ENCODE measurements around the gene GSS.

- no peak for TF ChIP-seq POLR2A (IDR thresholded peaks at IDR 0.05)
- TF ChIP-seq CTCF (IDR thresholded peaks at IDR 0.05): peak in 1 of 12 donors; percentile 6
Observed at GRCh38 chr20:34887023-34887422, 68.6 kb downstream of the GSS start.

Data from heart left ventricle (tissue), 13 donors.